Skeletal muscle tissue (tissue), 4 donors: ENCODE data around the gene NEU4. TPM values are rescaled to one million over a fixed set of nuclear protein-coding genes. Genes with fewer than 3 reads are reported as not detected.
"Not testable (repeated sequence)": the region's sequence is repeated elsewhere in the genome, so short reads cannot be mapped to it uniquely, and the experiment has no call there.

Experiments
- H3K27ac ChIP-seq: one replicate; pipeline ENCODE4 v1.7.0; 2013; ENCODE audit warnings: mild to moderate bottlenecking, low read depth, low read length, inconsistent platforms
- H3K27me3 ChIP-seq, 3 donors: one replicate each; pipeline ENCODE4 v1.7.0; 2013; ENCODE audit warnings: low read length in 3 of 3; ENCODE audit not compliant: control insufficient read depth in 3 of 3, insufficient read depth in 3 of 3
- H3K36me3 ChIP-seq, 3 donors: one replicate each; pipeline ENCODE4 v1.7.0; 2013; ENCODE audit warnings: low read length in 3 of 3; ENCODE audit not compliant: control insufficient read depth in 3 of 3, insufficient read depth in 3 of 3
- H3K4me1 ChIP-seq, 3 donors: one replicate each; pipeline ENCODE4 v1.7.0; 2013; ENCODE audit warnings: low read length in 3 of 3, mild to moderate bottlenecking in 3 of 3; ENCODE audit not compliant: control insufficient read depth in 3 of 3, insufficient read depth in 3 of 3
- H3K4me3 ChIP-seq, 3 donors: one replicate each; pipeline ENCODE4 v1.7.0; 2013; ENCODE audit warnings: low read length in 3 of 3
- H3K9ac ChIP-seq, 3 donors: one replicate each; pipeline ENCODE4 v1.7.0; 2013; ENCODE audit warnings: low read length in 3 of 3, mild to moderate bottlenecking in 3 of 3, moderate library complexity in 2 of 3, low read depth in 1 of 3
- H3K9me3 ChIP-seq, 3 donors: one replicate each; pipeline ENCODE4 v1.7.0; 2013; ENCODE audit warnings: low read length in 3 of 3; ENCODE audit not compliant: control insufficient read depth in 3 of 3
- total RNA-seq: library from RNA; depleted of rRNA; stranded (reverse); fragments of >200 nt; gene quantifications from one replicate; pipeline ENCODE4 v1.2.3, GENCODE V29; 2014
- donor health status: Osteomylitis.

Gene NEU4
- total RNA-seq, 1 donor from 2014 or later = 4.2 TPM

DNA sequence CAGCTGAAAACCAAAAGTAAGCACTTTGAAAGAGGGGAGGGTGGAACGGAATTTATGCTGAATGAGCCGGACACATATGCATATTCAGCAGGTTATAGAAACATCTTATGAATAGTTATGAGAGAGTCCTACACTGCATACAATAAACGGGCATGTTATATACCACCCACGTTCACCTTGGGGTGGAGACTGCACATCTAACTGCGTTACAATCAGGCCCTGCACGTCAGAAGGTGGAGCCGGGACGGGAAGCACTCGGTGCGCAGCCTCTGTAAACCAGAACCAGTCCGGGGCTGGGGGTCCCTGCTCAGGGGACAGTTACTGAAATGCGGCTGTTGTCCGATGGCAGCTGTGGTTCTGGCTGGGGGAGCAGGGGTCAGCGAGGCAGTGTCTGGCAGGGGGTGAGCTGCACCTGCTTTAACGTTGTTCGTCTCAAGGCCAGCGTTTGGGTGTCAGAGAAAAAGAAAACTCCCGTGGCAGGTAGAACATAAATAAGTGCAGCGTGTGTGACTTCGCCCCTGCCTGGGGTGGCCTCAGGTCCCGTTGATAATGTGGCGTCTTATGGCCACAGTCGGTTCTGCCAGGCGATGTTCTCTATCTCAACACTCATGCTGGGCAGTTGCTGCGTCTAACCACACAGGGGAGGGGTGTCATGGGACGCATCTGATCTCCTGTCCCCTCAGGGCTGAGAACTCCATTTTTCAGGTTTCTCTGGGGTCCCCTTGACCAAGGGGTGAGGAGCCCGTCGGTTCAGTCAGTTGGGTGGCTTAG, 24.9 kb downstream of the NEU4 start:
- not testable (repeated sequence) for H3K9ac ChIP-seq, H3K27ac ChIP-seq, H3K27me3 ChIP-seq, H3K36me3 ChIP-seq, H3K4me1 ChIP-seq, H3K9me3 ChIP-seq, H3K4me3 ChIP-seq

DNA sequence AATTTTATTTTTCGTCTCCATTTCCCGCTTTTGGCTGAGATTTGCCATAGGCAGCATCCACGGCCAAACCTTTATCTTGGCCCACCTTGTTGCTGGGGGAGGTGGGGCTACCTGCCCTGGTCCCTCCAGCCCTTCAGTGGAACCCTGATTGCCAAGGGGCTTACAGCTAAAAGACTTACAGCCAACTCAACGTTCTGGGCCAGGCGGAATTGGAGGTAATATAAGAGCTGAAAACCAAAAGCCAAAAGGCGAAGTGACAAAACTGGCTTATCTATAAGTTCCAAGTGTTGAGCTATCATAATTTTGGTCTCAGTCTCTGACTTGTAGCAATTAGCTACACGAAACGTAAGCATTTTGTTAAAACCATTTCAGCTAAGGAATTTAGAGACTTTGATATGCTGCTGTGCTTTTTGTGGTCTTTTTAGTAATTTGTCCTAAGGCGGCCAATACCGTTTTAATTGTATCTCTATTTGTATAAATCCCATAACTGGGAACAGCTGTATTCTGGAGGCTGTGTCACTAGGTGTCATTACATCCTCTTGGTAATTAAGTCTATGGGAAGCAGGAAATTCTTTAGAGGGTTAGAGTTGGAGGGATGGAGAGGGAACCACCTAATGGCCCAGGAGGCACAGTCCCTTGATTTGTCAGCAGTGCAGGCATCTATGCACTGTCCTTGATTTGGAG, 25.7 kb downstream of the NEU4 start:
- H3K4me1 ChIP-seq = no peaks in the 10 kb centered on the region
- H3K9ac ChIP-seq = no peak overlapping the region
- no peak overlapping the region for H3K27ac ChIP-seq
- no peaks in the 10 kb centered on the region for H3K36me3 ChIP-seq
- no peaks in the 10 kb centered on the region for H3K9me3 ChIP-seq
- no peak overlapping the region for H3K4me3 ChIP-seq
- H3K27me3 ChIP-seq = peaks cover 0 to 5% (median 4%) of the 10 kb centered on the region in 3 donors

DNA sequence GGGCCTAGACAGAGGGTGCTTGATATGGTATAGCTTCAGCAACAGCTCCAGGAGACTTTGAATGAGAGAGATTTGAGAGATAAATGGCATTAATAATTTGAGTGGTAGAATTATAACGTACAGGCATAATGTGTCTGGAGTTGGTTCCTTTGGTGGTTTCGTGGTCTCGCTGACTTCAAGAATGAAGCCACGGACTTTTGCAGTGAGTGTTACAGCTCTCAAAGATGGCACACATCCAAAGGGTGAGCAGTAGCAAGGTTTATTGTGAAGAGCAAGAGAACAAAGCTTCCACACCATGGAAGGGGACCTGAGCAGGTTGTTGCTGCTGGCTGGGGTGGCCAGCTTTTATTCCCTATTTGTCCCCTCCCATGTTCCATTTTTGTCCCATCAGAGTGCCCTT, 26.6 kb downstream of the NEU4 start:
- Histone ChIP-seq H3K27ac (no peak overlapping the region), H3K27me3 (peaks cover 0 to 5% (median 4%) of the 10 kb centered on the region in 3 donors), H3K36me3 (no peaks in the 10 kb centered on the region), H3K4me1 (no peaks in the 10 kb centered on the region), H3K4me3 (no peak overlapping the region), H3K9me3 (no peaks in the 10 kb centered on the region), H3K9ac (no peak overlapping the region)

DNA sequence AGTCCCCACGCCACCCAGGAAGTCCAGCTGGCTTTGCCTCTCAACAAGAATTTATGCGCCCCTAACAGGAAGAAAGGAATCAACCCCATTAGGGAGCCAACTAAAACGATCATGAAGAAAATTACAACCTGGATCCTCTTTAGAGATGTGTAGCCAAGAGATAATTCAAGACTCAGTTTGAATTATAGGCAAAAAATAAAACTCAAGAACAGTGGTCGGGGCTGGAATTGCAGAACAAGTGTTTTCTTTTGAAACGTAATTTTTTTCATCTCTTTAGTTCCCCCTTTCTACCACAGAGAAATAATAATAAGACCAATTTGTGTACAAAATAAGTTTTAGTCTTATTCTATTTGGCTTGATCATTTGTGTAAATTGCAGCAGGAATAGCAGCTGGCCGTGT, 27.3 kb downstream of the NEU4 start:
- Histone ChIP-seq H3K9ac (no peak overlapping the region), H3K36me3 (no peaks in the 10 kb centered on the region), H3K4me1 (peaks cover 0 to 2% (median 0%) of the 10 kb centered on the region in 3 donors), H3K27me3 (peaks cover 0 to 5% (median 4%) of the 10 kb centered on the region in 3 donors), H3K9me3 (no peaks in the 10 kb centered on the region), H3K4me3 (no peak overlapping the region), H3K27ac (no peak overlapping the region)

DNA sequence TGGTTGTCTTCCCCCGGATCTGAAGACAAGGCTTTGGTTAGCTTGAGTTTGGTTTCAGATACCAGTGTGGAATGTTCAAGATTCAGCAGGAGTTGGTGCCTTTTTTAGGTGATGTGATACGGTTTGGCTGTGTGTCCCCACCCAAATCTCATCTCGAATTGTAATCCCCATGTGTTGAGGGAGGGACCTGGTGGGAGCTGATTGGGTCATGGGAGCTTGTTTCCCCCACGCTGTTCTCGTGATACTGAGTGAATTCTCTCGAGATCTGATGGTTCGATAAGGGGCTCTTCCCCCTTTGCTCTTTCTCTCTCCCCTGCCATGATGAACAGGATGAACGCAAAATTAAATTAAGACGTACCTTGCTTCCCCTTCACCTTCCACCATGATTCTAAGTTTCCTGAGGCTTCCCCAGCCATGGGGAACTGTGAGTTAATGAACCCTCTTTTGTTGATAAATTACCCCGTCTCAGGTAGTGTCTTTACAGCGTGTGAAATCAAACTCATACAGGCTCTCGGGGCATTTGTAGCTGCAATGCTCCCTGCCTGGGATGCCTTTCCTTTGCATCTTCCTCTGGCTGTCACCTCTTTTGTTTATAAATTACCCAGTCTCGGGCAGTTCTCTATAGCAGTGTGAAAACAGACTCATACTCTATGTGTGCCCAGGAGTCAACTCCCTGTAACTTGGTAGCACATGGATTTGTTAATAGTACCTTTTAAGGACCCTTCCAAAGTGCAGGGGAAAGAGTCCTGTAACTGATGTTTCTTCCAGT, 28.4 kb downstream of the NEU4 start:
- Histone ChIP-seq H3K27ac (no peak overlapping the region), H3K9ac (no peak overlapping the region), H3K9me3 (no peaks in the 10 kb centered on the region), H3K27me3 (peaks cover 0 to 5% (median 4%) of the 10 kb centered on the region in 3 donors), H3K4me1 (peaks cover 0 to 4% (median 0%) of the 10 kb centered on the region in 3 donors), H3K4me3 (no peak overlapping the region), H3K36me3 (no peaks in the 10 kb centered on the region)

DNA sequence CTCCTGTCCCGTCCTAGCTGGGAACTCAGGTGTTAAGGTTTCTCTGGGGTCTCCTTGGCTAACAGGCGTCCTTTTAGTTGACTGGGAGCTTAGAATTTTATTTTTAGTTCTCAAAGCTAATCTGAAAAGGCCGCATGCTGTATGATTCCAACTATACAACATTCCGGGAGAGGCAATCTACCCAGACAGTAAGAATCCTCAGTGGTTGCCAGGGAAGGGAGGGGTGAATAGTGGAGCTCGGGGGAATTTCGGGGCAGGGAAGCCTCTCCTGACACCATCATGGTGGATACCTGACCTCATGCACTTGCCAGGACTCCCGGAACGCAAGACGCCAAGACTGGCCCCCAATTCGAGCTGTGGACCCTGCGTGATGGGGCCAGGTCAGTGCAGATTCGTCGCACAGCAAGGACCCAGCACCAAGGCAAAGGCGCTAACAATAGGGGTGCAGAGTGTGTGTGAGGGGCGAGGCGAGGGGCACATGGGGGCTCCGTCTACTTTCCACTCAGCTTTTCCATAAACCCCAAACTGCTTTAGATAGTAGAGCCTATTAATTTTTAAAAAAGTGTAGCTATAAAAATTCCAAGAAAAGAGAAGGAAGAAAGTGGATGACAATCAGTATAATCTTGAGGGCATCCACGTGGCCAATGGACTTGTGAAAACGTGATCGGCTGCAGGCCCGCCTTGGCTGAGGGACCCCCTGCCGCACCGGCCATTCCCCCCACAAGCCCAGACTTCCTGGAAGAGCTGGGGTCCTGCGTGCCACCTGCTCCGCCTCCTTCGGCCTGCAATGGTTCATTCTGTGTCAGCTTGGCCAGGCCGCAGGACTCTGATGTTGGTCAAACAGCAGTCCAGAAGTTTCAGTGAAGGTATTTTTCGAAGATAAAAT, 32.4 kb downstream of the NEU4 start:
- Histone ChIP-seq H3K4me1 (peaks cover 6 to 18% (median 16%) of the 10 kb centered on the region in 3 donors), H3K27me3 (peaks cover 0 to 8% (median 2%) of the 10 kb centered on the region in 3 donors), H3K27ac (no peak overlapping the region), H3K4me3 (no peak overlapping the region), H3K9me3 (no peaks in the 10 kb centered on the region), H3K9ac (no peak overlapping the region), H3K36me3 (no peaks in the 10 kb centered on the region)

DNA sequence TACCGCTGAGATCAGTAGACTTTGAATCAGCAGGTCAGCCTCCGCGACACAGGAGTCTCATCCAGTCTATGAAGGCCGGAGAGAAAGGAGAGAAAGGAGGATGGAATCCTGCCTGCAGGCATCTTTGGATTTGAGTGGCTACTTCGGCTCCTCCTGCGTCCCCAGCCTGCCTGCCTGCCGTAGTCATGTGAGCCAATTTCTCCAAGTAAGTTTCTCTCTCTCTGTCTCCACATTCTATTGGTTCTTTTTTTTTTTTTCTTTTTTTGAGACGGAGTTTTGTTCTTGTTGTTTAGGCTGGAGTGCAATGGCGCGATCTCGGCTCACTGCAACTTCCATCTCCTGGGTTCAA, 33.0 kb downstream of the NEU4 start:
- H3K4me1 ChIP-seq = peaks cover 6 to 18% (median 16%) of the 10 kb centered on the region in 3 donors
- no peak overlapping the region for H3K9ac ChIP-seq
- H3K27ac ChIP-seq = no peak overlapping the region
- no peaks in the 10 kb centered on the region for H3K9me3 ChIP-seq
- H3K4me3 ChIP-seq = no peak overlapping the region
- H3K36me3 ChIP-seq = no peaks in the 10 kb centered on the region
- peaks cover 0 to 8% (median 2%) of the 10 kb centered on the region in 3 donors for H3K27me3 ChIP-seq

DNA sequence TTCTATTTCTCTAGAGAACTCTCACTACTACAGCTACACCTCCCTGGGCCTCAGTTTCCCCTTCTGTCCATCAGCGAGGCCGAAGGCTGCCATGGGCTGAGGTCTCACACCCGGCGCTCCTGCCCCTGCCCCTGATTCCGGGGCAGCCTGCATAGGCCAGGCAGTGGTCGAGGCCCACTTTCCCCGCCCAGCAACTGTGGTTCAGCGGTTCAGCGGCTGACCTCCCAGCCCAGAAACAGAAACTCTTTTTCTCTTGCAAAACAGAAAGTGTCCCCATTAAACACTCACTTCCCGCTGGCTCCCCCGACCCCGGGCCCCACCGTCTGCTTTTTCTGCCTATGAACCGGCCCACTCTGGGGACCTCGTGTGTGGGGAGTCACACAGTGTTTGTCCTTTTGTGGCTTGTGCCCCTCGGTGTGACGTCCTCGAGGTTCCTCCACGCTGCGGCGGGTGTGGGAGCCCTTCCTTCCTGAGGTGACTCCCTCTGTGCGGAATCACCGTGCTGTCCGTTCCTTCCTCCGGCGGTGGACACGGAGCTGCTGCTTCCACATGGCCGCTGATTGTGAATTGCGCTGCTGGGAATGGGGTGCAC, 33.7 kb downstream of the NEU4 start:
- Histone ChIP-seq H3K4me3 (peak overlapping the region in 2 of 3 donors; percentile 27 to 29), H3K36me3 (no peaks in the 10 kb centered on the region), H3K27ac (peak overlapping the region; percentile 18)

More for the DNA sequence above, 33.7 kb downstream of the NEU4 start:
- peaks cover 0 to 4% (median 2%) of the 10 kb centered on the region in 3 donors for H3K27me3 ChIP-seq
- peaks cover 6 to 18% (median 16%) of the 10 kb centered on the region in 3 donors for H3K4me1 ChIP-seq
- H3K9me3 ChIP-seq = no peaks in the 10 kb centered on the region
- no peak overlapping the region for H3K9ac ChIP-seq
